ENCODE results near the gene TRIM3. TPM values are rescaled to one million over a fixed set of nuclear protein-coding genes. Genes with fewer than 3 reads are reported as not detected.
"Not testable (repeated sequence)": the region's sequence is repeated elsewhere in the genome, so short reads cannot be mapped to it uniquely, and the experiment has no call there.

The TRIM3 gene
- total RNA-seq = 1 to 10 TPM; 6.4 to 8.0 TPM

DNA sequence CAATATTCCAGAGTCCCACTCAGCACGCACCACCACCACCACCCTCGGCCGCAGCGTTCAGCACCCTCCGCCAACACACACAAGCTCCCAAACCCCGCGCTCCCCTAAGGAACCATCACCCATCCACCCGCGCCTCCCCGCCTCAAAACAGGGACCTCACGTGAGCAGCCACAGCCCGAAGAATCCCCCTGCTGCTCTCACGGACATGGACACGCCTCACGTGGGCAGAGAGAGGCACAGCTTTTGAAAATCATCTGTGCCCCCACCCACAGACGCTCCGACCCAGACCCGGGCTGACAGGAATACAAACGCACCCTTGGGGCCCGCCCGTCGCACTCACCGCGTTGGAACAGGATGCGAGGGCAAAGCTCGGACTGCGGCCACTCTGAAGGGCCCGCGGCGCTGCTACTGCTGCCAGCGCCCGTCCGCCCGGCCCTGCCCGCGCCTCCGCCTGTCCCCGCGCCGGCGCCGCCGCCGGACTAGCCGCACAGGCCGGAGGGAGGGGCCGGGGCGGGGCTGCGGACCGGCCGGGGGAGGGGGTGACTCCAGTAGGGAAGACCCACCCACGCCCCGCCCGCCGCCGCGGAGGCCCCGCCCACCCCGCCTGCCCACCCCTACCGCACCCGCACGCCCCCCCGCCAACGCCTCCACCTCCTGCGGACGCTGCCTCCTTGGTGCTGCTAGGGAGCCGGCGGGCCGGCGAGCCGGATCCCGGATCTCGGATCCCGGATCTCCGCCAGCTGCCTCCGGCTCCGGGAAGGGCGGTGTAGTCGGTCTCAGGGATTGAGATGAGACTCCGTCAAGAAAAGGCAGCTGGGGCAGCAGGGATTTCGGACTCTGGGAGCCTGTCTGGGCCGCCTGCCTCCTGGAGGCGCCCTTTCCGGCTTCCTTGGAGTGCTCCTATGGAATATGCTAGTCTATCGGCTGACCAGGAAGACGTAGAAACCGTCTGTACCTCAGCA is at the start of gene TRIM3:
TSS of gene TRIM3 (minus strand) at position 491 of the 962 bp plus-strand sequence. CDS start 8,246 bp downstream, outside the sequence.
- intact Hi-C loops (cut with micrococcal nuclease) = loop anchor here (5.0 kb wide), 1 partner anchor 36 kb away; no protein-coding TSS in a partner anchor
- CTCF ChIA-PET = interaction anchor here (0.6 to 5.5 kb wide), 7 partner anchors 30 to 998 kb away, joined by 3 to 45 read pairs (median 4); partner anchors contain the start of gene MRPL17
- Mint-ChIP-seq H3K9me3 (no peaks in the 10 kb centered on the region), H3K36me3 (peaks cover 11% of the 10 kb centered on the region), H3K27me3 (no peaks in the 10 kb centered on the region), H3K4me3 (peak within 1 kb of the TSS; percentile 80), H3K27ac (peak within 1 kb of the TSS; percentile 31), H3K4me1 (ENCODE audit: low read depth) (peaks cover 23% of the 10 kb centered on the region)
- DNase-seq = peak; percentile 75
- POLR2A ChIA-PET = interaction anchor here (0.8 to 1.3 kb wide), 6 partner anchors 30 to 139 kb away, joined by 3 to 4 read pairs (median 3); partner anchors contain the start of genes APBB1 and TAF10

GRCh38 chr11:6523253-6523652 is 49.5 kb upstream of the TRIM3 start:
- intact Hi-C loops (cut with micrococcal nuclease) = no loop called here
- H3K27ac Mint-ChIP-seq = no peak overlapping the region
- POLR2A ChIA-PET = no interaction called here
- H3K4me3 Mint-ChIP-seq = no peak overlapping the region
- H3K4me1 Mint-ChIP-seq (ENCODE audit: low read depth) = peaks cover 30% of the 10 kb centered on the region
- CTCF ChIA-PET = interaction anchor here (1.1 to 2.4 kb wide), 5 partner anchors 8 to 144 kb away, joined by 3 to 13 read pairs (median 5); no protein-coding TSS in a partner anchor
- peaks cover 31% of the 10 kb centered on the region for H3K36me3 Mint-ChIP-seq
- no peaks in the 10 kb centered on the region for H3K9me3 Mint-ChIP-seq
- no peak for DNase-seq
- H3K27me3 Mint-ChIP-seq = no peaks in the 10 kb centered on the region

DNA sequence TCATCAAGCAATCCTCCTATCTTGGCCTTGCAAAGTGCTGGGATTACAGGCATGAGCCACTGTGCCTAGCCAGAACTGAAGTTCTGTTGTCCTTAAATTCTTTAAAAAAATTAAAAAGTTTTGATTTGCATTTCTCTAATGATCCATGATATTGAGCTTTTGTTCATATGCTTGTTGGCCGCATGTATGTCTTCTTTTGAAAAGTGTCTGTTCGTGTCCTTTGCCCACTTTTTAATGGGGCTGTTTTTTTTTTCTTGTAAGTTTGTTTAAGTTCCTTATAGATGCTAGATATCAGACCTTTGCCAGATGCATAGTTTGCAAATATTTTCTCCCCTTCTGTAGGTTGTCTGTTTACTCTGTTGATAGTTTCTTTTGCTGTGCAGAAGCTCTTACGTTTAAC is 48.2 kb upstream of the TRIM3 start:
- H3K27ac Mint-ChIP-seq; H3K9me3 Mint-ChIP-seq; H3K4me3 Mint-ChIP-seq; H3K27me3 Mint-ChIP-seq; intact Hi-C loops (cut with micrococcal nuclease); DNase-seq; POLR2A ChIA-PET: not testable (repeated sequence)
- H3K4me1 Mint-ChIP-seq (ENCODE audit: low read depth) = peaks cover 29% of the 10 kb centered on the region
- CTCF ChIA-PET = interaction anchor here (0.8 to 2.4 kb wide), 2 partner anchors 9 to 16 kb away, joined by 4 to 13 read pairs; no protein-coding TSS in a partner anchor
- peaks cover 31% of the 10 kb centered on the region for H3K36me3 Mint-ChIP-seq

DNA sequence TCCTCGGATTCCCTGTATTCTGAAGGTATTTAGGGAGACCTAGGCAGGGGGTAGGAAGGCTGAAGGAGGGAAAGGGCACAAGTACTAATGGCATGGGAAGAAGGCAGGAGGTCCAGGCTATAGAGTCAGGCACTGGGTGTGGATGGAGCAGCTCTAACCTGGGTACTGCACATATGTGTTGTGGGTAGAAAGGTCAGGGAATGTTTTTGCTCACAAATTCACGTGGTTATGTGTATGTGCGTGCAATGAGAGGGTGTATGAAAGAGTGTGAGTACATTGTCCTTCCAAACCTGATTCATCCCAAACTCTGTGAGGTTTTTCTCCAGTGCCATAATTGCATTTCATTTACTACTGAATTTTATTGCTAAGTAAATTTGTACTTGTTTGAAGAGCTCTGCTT is 46.5 kb upstream of the TRIM3 start:
- intact Hi-C loops (cut with micrococcal nuclease) = no loop called here
- POLR2A ChIA-PET = no interaction called here
- no peaks in the 10 kb centered on the region for H3K27me3 Mint-ChIP-seq
- peaks cover 18% of the 10 kb centered on the region for H3K4me1 Mint-ChIP-seq (ENCODE audit: low read depth)
- H3K36me3 Mint-ChIP-seq = peaks cover 38% of the 10 kb centered on the region
- DNase-seq = no peak
- CTCF ChIA-PET = interaction anchor here (1.0 to 3.4 kb wide), 3 partner anchors 11 to 141 kb away, joined by 3 to 18 read pairs (median 4); no protein-coding TSS in a partner anchor
- H3K27ac Mint-ChIP-seq = no peak overlapping the region
- no peak overlapping the region for H3K4me3 Mint-ChIP-seq
- no peaks in the 10 kb centered on the region for H3K9me3 Mint-ChIP-seq

DNA sequence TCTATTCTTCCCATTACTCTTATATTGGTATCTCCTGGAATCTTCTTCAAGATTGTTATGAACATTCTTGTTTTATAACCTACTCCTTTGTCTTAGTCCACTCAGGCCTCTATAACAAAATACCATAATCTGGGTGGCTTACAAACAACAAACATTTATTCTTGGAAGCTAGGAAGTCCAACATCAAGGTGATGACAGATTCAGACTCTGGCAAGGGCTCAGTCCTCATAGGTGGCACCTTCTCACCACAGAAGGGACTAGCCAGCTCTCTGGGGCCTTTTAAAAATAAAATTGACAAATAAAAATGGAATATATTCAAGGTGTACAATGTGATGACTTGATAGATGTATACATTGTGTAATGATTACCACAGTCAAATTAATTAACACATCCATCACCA is 43.1 kb upstream of the TRIM3 start:
- no peak overlapping the region for H3K27ac Mint-ChIP-seq
- CTCF ChIA-PET = no interaction called here
- H3K27me3 Mint-ChIP-seq = no peaks in the 10 kb centered on the region
- peaks cover 3% of the 10 kb centered on the region for H3K9me3 Mint-ChIP-seq
- no peak for DNase-seq
- H3K36me3 Mint-ChIP-seq = peaks cover 37% of the 10 kb centered on the region
- no peak overlapping the region for H3K4me3 Mint-ChIP-seq
- POLR2A ChIA-PET = no interaction called here
- H3K4me1 Mint-ChIP-seq (ENCODE audit: low read depth) = no peaks in the 10 kb centered on the region
- intact Hi-C loops (cut with micrococcal nuclease) = no loop called here

DNA sequence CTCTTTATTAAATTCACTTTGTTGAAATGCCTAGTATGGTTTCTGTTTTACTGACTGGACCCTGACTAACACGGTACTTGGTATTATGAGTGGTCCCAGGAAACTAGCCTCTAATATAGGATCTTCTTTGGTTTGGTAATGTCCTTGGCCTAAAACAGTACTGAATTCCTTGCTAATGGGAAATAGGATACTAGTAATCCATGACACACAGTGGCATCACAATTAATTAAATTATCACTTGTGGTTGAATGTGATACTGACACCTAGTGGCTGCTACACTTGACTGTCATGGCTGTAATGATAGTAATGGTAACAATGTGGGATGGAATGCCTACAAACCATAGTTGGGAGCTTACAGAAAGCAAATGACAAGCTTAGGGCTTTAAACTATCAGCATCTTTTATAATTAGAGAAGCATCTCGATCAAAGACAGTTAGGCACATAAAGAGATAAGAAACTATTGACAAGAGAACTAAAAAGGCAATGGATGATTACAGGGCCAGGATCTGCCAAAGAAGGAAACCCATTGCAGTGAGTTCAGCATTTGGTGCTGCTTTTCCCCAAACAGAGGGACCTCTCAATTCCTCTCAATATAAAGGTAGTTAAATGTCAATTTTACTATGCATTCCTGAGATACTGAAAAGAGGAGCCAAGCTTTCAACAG is 32.0 kb upstream of the TRIM3 start:
- DNase-seq = no peak
- Mint-ChIP-seq H3K27ac (no peak overlapping the region), H3K9me3 (no peaks in the 10 kb centered on the region), H3K36me3 (peaks cover 13% of the 10 kb centered on the region), H3K27me3 (no peaks in the 10 kb centered on the region), H3K4me1 (ENCODE audit: low read depth) (peaks cover 1% of the 10 kb centered on the region), H3K4me3 (no peak overlapping the region)
- ChIA-PET POLR2A (interaction anchor here (0.7 to 1.1 kb wide), 2 partner anchors 23 to 120 kb away, joined by 3 read pairs; no protein-coding TSS in a partner anchor), CTCF (interaction anchor here (0.7 to 7.0 kb wide), 21 partner anchors 8 to 190 kb away, joined by 3 to 123 read pairs (median 5); partner anchors contain the start of genes ARFIP2, HPX, TIMM10B and TRIM3)
- intact Hi-C loops (cut with micrococcal nuclease) = loop anchor here (1.0 to 2.0 kb wide), 2 partner anchors 63 to 126 kb away; no protein-coding TSS in a partner anchor

- POLR2A ChIA-PET = no interaction called here
- CTCF ChIA-PET = interaction anchor here (0.6 to 7.0 kb wide), 7 partner anchors 14 to 253 kb away, joined by 3 to 123 read pairs (median 7); no protein-coding TSS in a partner anchor
- no peak overlapping the region for H3K27ac Mint-ChIP-seq
- H3K27me3 Mint-ChIP-seq = no peaks in the 10 kb centered on the region
- no peak overlapping the region for H3K4me3 Mint-ChIP-seq
- no peaks in the 10 kb centered on the region for H3K9me3 Mint-ChIP-seq
- intact Hi-C loops (cut with micrococcal nuclease) = loop anchor here (2.0 kb wide), 1 partner anchor 61 kb away; no protein-coding TSS in a partner anchor
- H3K4me1 Mint-ChIP-seq (ENCODE audit: low read depth) = peaks cover 1% of the 10 kb centered on the region
- no peak for DNase-seq
- H3K36me3 Mint-ChIP-seq = peaks cover 8% of the 10 kb centered on the region
Observed at GRCh38 chr11:6504166-6504565, 30.4 kb upstream of the TRIM3 start.

- CTCF ChIA-PET = no interaction called here
- Mint-ChIP-seq H3K36me3 (peaks cover 10% of the 10 kb centered on the region), H3K4me3 (no peak overlapping the region), H3K27me3 (no peaks in the 10 kb centered on the region), H3K4me1 (ENCODE audit: low read depth) (peaks cover 1% of the 10 kb centered on the region), H3K27ac (no peak overlapping the region), H3K9me3 (no peaks in the 10 kb centered on the region)
- intact Hi-C loops (cut with micrococcal nuclease) = no loop called here
- DNase-seq = no peak
- POLR2A ChIA-PET = no interaction called here
Observed at GRCh38 chr11:6502382-6502781, 28.6 kb upstream of the TRIM3 start.

DNA sequence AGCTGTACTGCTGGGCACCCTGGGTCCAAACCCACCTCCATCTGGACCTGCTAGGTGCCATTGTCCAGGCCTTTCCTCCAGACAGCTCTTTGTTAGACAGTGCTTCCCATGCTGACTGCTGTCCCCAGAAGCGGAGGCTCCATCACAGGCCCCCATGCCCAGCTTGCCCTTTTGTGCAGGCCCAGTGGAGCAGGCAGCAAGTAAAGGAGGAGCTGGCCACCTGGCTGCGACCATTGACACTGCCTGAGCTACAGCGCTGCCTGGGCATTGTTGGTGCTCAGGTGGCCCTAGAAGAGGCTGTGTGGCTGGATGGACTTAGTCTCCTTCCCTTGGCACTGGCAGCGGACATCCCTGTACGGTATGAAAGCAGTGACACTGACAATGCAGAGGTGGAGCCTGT is 24.8 kb upstream of the TRIM3 start:
- intact Hi-C loops (cut with micrococcal nuclease) = no loop called here
- H3K9me3 Mint-ChIP-seq = no peaks in the 10 kb centered on the region
- no peaks in the 10 kb centered on the region for H3K4me1 Mint-ChIP-seq (ENCODE audit: low read depth)
- H3K27me3 Mint-ChIP-seq = no peaks in the 10 kb centered on the region
- CTCF ChIA-PET = interaction anchor here (1.2 to 1.4 kb wide), 3 partner anchors 55 to 135 kb away, joined by 3 to 4 read pairs (median 4); no protein-coding TSS in a partner anchor
- no peak overlapping the region for H3K27ac Mint-ChIP-seq
- H3K36me3 Mint-ChIP-seq = peaks cover 9% of the 10 kb centered on the region
- no peak overlapping the region for H3K4me3 Mint-ChIP-seq
- POLR2A ChIA-PET = interaction anchor here (2.0 kb wide), 1 partner anchor 17 kb away, joined by 5 read pairs; the partner anchor contains the start of genes ARFIP2 and TIMM10B
- DNase-seq = no peak

DNA sequence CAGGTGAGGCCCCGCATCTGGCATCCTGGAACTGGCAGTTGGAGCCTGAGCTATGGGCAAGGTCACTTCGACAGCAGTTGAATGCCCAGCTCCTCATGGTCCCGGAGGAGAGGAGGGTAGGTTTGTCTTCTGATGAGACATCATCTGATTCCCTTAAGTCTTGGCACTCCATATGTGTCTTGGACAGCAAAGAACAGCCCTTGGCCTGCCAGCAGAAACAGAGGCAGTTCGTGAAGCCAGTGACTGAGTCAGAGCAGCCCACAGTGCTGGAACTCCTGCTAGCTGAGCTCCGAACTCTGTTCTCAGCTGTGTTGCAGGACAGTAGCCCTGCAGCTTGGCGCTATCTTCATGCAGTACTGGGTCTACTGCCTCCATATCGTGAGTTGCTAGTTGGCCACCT is 24.4 kb upstream of the TRIM3 start:
- Mint-ChIP-seq H3K27me3 (no peaks in the 10 kb centered on the region), H3K4me3 (no peak overlapping the region), H3K36me3 (peaks cover 9% of the 10 kb centered on the region), H3K9me3 (no peaks in the 10 kb centered on the region), H3K4me1 (ENCODE audit: low read depth) (no peaks in the 10 kb centered on the region), H3K27ac (no peak overlapping the region)
- intact Hi-C loops (cut with micrococcal nuclease) = no loop called here
- CTCF ChIA-PET = interaction anchor here (1.2 to 1.4 kb wide), 2 partner anchors 119 to 135 kb away, joined by 4 read pairs; no protein-coding TSS in a partner anchor
- DNase-seq = no peak
- POLR2A ChIA-PET = interaction anchor here (2.0 kb wide), 1 partner anchor 16 kb away, joined by 5 read pairs; the partner anchor contains the start of genes ARFIP2 and TIMM10B

- H3K27ac Mint-ChIP-seq = no peak within 1 kb of the TSS
- intact Hi-C loops (cut with micrococcal nuclease) = no loop called here
- H3K27me3 Mint-ChIP-seq = no peaks in the 10 kb centered on the region
- ChIA-PET POLR2A (no interaction called here), CTCF (interaction anchor here (1.4 kb wide), 1 partner anchor 134 kb away, joined by 4 read pairs; no protein-coding TSS in a partner anchor)
- no peaks in the 10 kb centered on the region for H3K9me3 Mint-ChIP-seq
- DNase-seq = no peak
- H3K36me3 Mint-ChIP-seq = peaks cover 11% of the 10 kb centered on the region
- no peaks in the 10 kb centered on the region for H3K4me1 Mint-ChIP-seq (ENCODE audit: low read depth)
- no peak within 1 kb of the TSS for H3K4me3 Mint-ChIP-seq
Observed at GRCh38 chr11:6497069-6497839, 23.5 kb upstream of the TRIM3 start, which contains the start of gene DNHD1. DNHD1 (plus strand) TSS chr11:6497280; CDS start chr11:6498216, 936 bp downstream.

All from activated CD4-positive, alpha-beta memory T cell treated with anti-CD3 and anti-CD28 coated beads for 36 hours (primary cell).